CD8-positive, alpha-beta memory T cell (primary cell): Measurements from ENCODE around the gene NTRK3. TPM values are rescaled to one million over a fixed set of nuclear protein-coding genes. Genes with fewer than 3 reads are reported as not detected.

Source experiments
- CTCF ChIA-PET: fragments of 350-600 bp; sonication (Branson Sonifier 250); formaldehyde crosslinking; loops from one replicate; lab custom pipeline; 2021; ENCODE audit warnings: antibody characterized with exemption; lab: Charles Lee
- POLR2A ChIA-PET: fragments of 350-600 bp; sonication (Branson Sonifier 250); formaldehyde crosslinking; loops from one replicate; lab custom pipeline; 2021; ENCODE audit warnings: antibody characterized with exemption; lab: Charles Lee
- DNase-seq, 5 donors: peaks; one replicate each; pipeline versions ENCODE4 v3.0.0 to v3.0.0-alpha.2; 2020 to 2022; ENCODE audit warnings: mixed read lengths in 1 of 5
- H3K27ac ChIP-seq: one replicate; pipeline ENCODE4 v1.7.0; 2013; ENCODE audit warnings: low read depth, mild to moderate bottlenecking, low read length, moderate library complexity
- H3K27me3 ChIP-seq: 2 replicates; pipeline ENCODE4 v1.7.0; 2013; ENCODE audit warnings: low read length, mild to moderate bottlenecking; ENCODE audit not compliant: insufficient read depth, poor library complexity, severe bottlenecking
- H3K36me3 ChIP-seq: 2 replicates; pipeline ENCODE4 v1.7.0; 2013; ENCODE audit warnings: mild to moderate bottlenecking, low read length, moderate library complexity; ENCODE audit not compliant: insufficient read depth
- H3K4me1 ChIP-seq: 2 replicates; pipeline ENCODE4 v1.7.0; 2013; ENCODE audit warnings: mild to moderate bottlenecking, low read length, moderate library complexity; ENCODE audit not compliant: insufficient read depth
- H3K4me3 ChIP-seq: 2 replicates; pipeline ENCODE4 v1.7.0; 2013; ENCODE audit warnings: mild to moderate bottlenecking, low read length
- H3K9me3 ChIP-seq: 2 replicates; pipeline ENCODE4 v1.7.0; 2013; ENCODE audit warnings: mild to moderate bottlenecking, low read length
- H3K27ac Mint-ChIP-seq, 8 donors: one replicate each; pipeline ENCODE4 v1.8.0; 2020 to 2021; ENCODE audit warnings: mixed read lengths in 8 of 8, mild to moderate bottlenecking in 6 of 8, inconsistent platforms in 3 of 8, moderate library complexity in 3 of 8
- H3K27me3 Mint-ChIP-seq, 2 donors: one replicate each; pipeline ENCODE4 v1.8.0; 2020 to 2021; ENCODE audit warnings: mixed read lengths in 2 of 2, mild to moderate bottlenecking in 1 of 2, moderate library complexity in 1 of 2
- H3K36me3 Mint-ChIP-seq, 3 donors: one replicate each; pipeline ENCODE4 v1.8.0; 2020 to 2021; ENCODE audit warnings: mixed read lengths in 3 of 3, inconsistent platforms in 1 of 3, mild to moderate bottlenecking in 1 of 3
- H3K4me1 Mint-ChIP-seq, 3 donors: one replicate each; pipeline ENCODE4 v1.8.0; 2020 to 2021; ENCODE audit warnings: mixed read lengths in 3 of 3, inconsistent platforms in 1 of 3, mild to moderate bottlenecking in 1 of 3
- H3K4me3 Mint-ChIP-seq, 7 donors: one replicate each; pipeline ENCODE4 v1.8.0; 2020 to 2021; ENCODE audit warnings: mixed read lengths in 7 of 7, mild to moderate bottlenecking in 6 of 7, moderate library complexity in 4 of 7, inconsistent platforms in 2 of 7
- H3K9me3 Mint-ChIP-seq, 5 donors: one replicate each; pipeline ENCODE4 v1.8.0; 2020 to 2022; ENCODE audit warnings: mixed read lengths in 5 of 5, mild to moderate bottlenecking in 3 of 5, moderate library complexity in 2 of 5, inconsistent platforms in 1 of 5
- polyA plus RNA-seq: library from polyadenylated mRNA; unstranded; fragments of 300-500 nt; fragmentation: Illumina TruSeq; gene quantifications from one replicate; pipeline ENCODE4 v1.2.3, GENCODE V29; 2021
- total RNA-seq, 2 experiments: library from RNA; stranded (reverse); gene quantifications; one replicate each; pipeline ENCODE4 v1.2.3, GENCODE V29; 2021

NTRK3 gene
- total and polyA plus RNA-seq, 3 experiments from 2014 or later = 0.26 to 0.29 TPM; not detected in 1

DNA sequence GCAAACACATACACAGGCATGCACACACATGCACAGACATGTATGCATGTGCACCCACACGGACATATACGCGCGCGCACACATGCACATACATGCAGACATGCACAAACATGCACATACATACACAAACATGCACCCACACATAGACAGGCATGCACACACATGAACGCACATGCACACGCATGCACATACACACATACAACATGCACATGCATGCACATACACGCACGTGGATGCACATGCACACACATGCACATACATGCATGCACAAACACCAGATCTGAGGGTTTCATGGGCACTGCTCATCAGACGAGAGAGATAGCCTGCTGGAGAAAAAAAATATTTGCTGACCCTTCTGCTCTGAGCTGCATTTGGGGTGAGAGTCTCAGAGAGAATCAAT is 31.7 kb upstream of the NTRK3 start:
- H3K36me3 Mint-ChIP-seq = no peaks in the 10 kb centered on the region
- Histone ChIP-seq H3K36me3 (no peaks in the 10 kb centered on the region), H3K4me1 (no peaks in the 10 kb centered on the region), H3K9me3 (no peaks in the 10 kb centered on the region), H3K27me3 (no peaks in the 10 kb centered on the region), H3K4me3 (no peak overlapping the region), H3K27ac (no peak overlapping the region)
- no peaks in the 10 kb centered on the region for H3K9me3 Mint-ChIP-seq
- H3K4me1 Mint-ChIP-seq = no peaks in the 10 kb centered on the region
- CTCF ChIA-PET = no interaction called here
- POLR2A ChIA-PET = no interaction called here
- H3K27me3 Mint-ChIP-seq = peaks cover 19 to 28% of the 10 kb centered on the region in 2 donors
- DNase-seq = no peak
- no peak overlapping the region for H3K4me3 Mint-ChIP-seq
- H3K27ac Mint-ChIP-seq = no peak overlapping the region

DNA sequence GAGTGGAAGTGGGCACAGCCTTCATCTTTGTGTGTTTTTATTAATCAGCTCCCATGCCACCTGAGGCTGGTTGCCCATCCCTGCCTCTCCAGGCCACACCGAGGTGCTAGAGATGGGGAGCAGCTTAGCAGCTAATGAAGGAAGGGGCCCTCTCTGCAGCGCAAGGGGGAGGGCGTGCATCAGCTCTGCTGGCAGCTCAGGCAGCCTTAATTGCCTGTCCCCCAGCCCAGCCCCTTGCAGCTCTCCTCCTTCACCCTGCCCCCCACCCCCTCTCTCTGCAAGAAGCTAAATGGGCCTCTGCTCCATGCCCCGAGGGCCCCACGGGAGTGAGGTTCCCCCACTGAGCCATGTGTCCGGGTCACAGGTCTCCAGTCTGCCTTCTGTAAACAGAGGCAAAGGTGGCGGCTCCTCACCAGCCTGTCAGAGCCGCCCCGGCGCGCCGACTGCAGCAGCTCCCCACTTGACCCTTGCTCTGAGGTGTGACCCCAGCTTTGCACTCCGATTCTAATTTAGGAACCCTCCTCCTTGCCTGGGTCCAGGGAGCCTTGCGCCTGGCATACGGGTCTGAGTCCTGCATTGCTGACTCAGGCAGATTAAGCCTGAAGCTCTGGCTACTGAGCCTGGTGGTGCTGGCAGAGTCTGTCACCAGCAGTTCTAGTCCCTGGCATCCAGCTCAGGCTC is 27.9 kb upstream of the NTRK3 start:
- CTCF ChIA-PET = interaction anchor here (1.4 to 2.2 kb wide), 2 partner anchors 10 to 12 kb away, joined by 3 to 6 read pairs; no protein-coding TSS in a partner anchor
- H3K36me3 Mint-ChIP-seq = no peaks in the 10 kb centered on the region
- no peak overlapping the region for H3K4me3 Mint-ChIP-seq
- DNase-seq = no peak
- Histone ChIP-seq H3K9me3 (no peaks in the 10 kb centered on the region), H3K4me1 (no peaks in the 10 kb centered on the region), H3K27ac (no peak overlapping the region), H3K4me3 (no peak overlapping the region), H3K27me3 (no peaks in the 10 kb centered on the region), H3K36me3 (no peaks in the 10 kb centered on the region)
- H3K4me1 Mint-ChIP-seq = no peaks in the 10 kb centered on the region
- POLR2A ChIA-PET = no interaction called here
- peaks cover 21 to 43% of the 10 kb centered on the region in 2 donors for H3K27me3 Mint-ChIP-seq
- H3K27ac Mint-ChIP-seq = no peak overlapping the region
- H3K9me3 Mint-ChIP-seq = peaks cover 0 to 3% (median 0%) of the 10 kb centered on the region in 5 donors

- peaks cover 19 to 51% of the 10 kb centered on the region in 2 donors for H3K27me3 Mint-ChIP-seq
- H3K27me3 ChIP-seq = no peaks in the 10 kb centered on the region
- no peak overlapping the region for H3K4me3 ChIP-seq
- no peaks in the 10 kb centered on the region for H3K4me1 Mint-ChIP-seq
- ChIA-PET CTCF (no interaction called here), POLR2A (no interaction called here)
- H3K9me3 ChIP-seq = no peaks in the 10 kb centered on the region
- H3K9me3 Mint-ChIP-seq = peaks cover 0 to 3% (median 0%) of the 10 kb centered on the region in 5 donors
- H3K27ac Mint-ChIP-seq = no peak overlapping the region
- H3K4me1 ChIP-seq = no peaks in the 10 kb centered on the region
- H3K4me3 Mint-ChIP-seq = no peak overlapping the region
- no peak overlapping the region for H3K27ac ChIP-seq
- DNase-seq = no peak
- no peaks in the 10 kb centered on the region for H3K36me3 Mint-ChIP-seq
- no peaks in the 10 kb centered on the region for H3K36me3 ChIP-seq
These were observed 26.1 kb upstream of the NTRK3 start for GRCh38 chr15:88282614-88283013.

- no peak for DNase-seq
- no peak overlapping the region for H3K4me3 Mint-ChIP-seq
- H3K4me1 Mint-ChIP-seq = no peaks in the 10 kb centered on the region
- no peak overlapping the region for H3K4me3 ChIP-seq
- no peaks in the 10 kb centered on the region for H3K27me3 ChIP-seq
- ChIA-PET CTCF (interaction anchor here (1.3 kb wide), 1 partner anchor 17 kb away, joined by 3 read pairs; no protein-coding TSS in a partner anchor), POLR2A (no interaction called here)
- H3K27ac Mint-ChIP-seq = no peak overlapping the region
- H3K36me3 Mint-ChIP-seq = no peaks in the 10 kb centered on the region
- H3K27ac ChIP-seq = no peak overlapping the region
- no peaks in the 10 kb centered on the region for H3K9me3 ChIP-seq
- peaks cover 0 to 3% (median 0%) of the 10 kb centered on the region in 5 donors for H3K9me3 Mint-ChIP-seq
- no peaks in the 10 kb centered on the region for H3K36me3 ChIP-seq
- peaks cover 6 to 29% of the 10 kb centered on the region in 2 donors for H3K27me3 Mint-ChIP-seq
- no peaks in the 10 kb centered on the region for H3K4me1 ChIP-seq
These were observed 20.4 kb upstream of the NTRK3 start for GRCh38 chr15:88276821-88277410.

GRCh38 chr15:88275804-88276203 is 19.3 kb upstream of the NTRK3 start:
- H3K9me3 Mint-ChIP-seq = peaks cover 0 to 3% (median 0%) of the 10 kb centered on the region in 5 donors
- H3K4me1 ChIP-seq = no peaks in the 10 kb centered on the region
- ChIA-PET CTCF (interaction anchor here (1.3 kb wide), 1 partner anchor 16 kb away, joined by 3 read pairs; no protein-coding TSS in a partner anchor), POLR2A (no interaction called here)
- no peak overlapping the region for H3K4me3 ChIP-seq
- H3K36me3 ChIP-seq = no peaks in the 10 kb centered on the region
- H3K4me3 Mint-ChIP-seq = no peak overlapping the region
- H3K9me3 ChIP-seq = no peaks in the 10 kb centered on the region
- no peak overlapping the region for H3K27ac ChIP-seq
- peak overlapping the region in 1 of 8 donors; percentile 8 for H3K27ac Mint-ChIP-seq
- H3K36me3 Mint-ChIP-seq = no peaks in the 10 kb centered on the region
- H3K27me3 ChIP-seq = no peaks in the 10 kb centered on the region
- H3K27me3 Mint-ChIP-seq = peaks cover 6 to 27% of the 10 kb centered on the region in 2 donors
- H3K4me1 Mint-ChIP-seq = no peaks in the 10 kb centered on the region
- no peak for DNase-seq

GRCh38 chr15:88274553-88275460 is 18.3 kb upstream of the NTRK3 start:
- peak in 3 of 5 donors; percentile 4 to 22 (median 7) for DNase-seq
- no peaks in the 10 kb centered on the region for H3K36me3 ChIP-seq
- Mint-ChIP-seq H3K27ac (no peak overlapping the region), H3K4me1 (no peaks in the 10 kb centered on the region), H3K4me3 (no peak overlapping the region), H3K9me3 (no peaks in the 10 kb centered on the region), H3K36me3 (no peaks in the 10 kb centered on the region), H3K27me3 (peaks cover 8 to 32% of the 10 kb centered on the region in 2 donors)
- H3K27me3 ChIP-seq = no peaks in the 10 kb centered on the region
- ChIA-PET CTCF (interaction anchor here (1.0 to 1.8 kb wide), 4 partner anchors 10 to 29 kb away, joined by 3 to 4 read pairs (median 4); no protein-coding TSS in a partner anchor), POLR2A (no interaction called here)
- no peaks in the 10 kb centered on the region for H3K9me3 ChIP-seq
- no peak overlapping the region for H3K4me3 ChIP-seq
- no peaks in the 10 kb centered on the region for H3K4me1 ChIP-seq
- no peak overlapping the region for H3K27ac ChIP-seq

- Mint-ChIP-seq H3K27me3 (peaks cover 19 to 22% of the 10 kb centered on the region in 2 donors), H3K9me3 (no peaks in the 10 kb centered on the region), H3K27ac (no peak overlapping the region), H3K4me3 (no peak overlapping the region), H3K4me1 (no peaks in the 10 kb centered on the region), H3K36me3 (no peaks in the 10 kb centered on the region)
- H3K27me3 ChIP-seq = no peaks in the 10 kb centered on the region
- DNase-seq = no peak
- H3K27ac ChIP-seq = no peak overlapping the region
- H3K4me1 ChIP-seq = no peaks in the 10 kb centered on the region
- CTCF ChIA-PET = interaction anchor here (0.7 to 2.1 kb wide), 2 partner anchors 12 to 26 kb away, joined by 3 to 6 read pairs; no protein-coding TSS in a partner anchor
- POLR2A ChIA-PET = no interaction called here
- H3K4me3 ChIP-seq = no peak overlapping the region
- no peaks in the 10 kb centered on the region for H3K36me3 ChIP-seq
- H3K9me3 ChIP-seq = no peaks in the 10 kb centered on the region
These were observed 15.9 kb upstream of the NTRK3 start for GRCh38 chr15:88272421-88272820.
